Effector CD8-positive, alpha-beta T cell (primary cell): ENCODE results near the gene SPARCL1.
"Not testable (repeated sequence)": the region's sequence is repeated elsewhere in the genome, so short reads cannot be mapped to it uniquely, and the experiment has no call there.

ENCODE experiments used
- DNase-seq: peaks from one replicate; lab custom pipeline; 2025; lab: John Stamatoyannopoulos, UW
- total RNA-seq, 4 experiments: gene quantifications; one replicate each; lab custom pipeline; 2026; lab: John Stamatoyannopoulos, UW

SPARCL1 gene
- 0 reads per million in 4 experiments for total RNA-seq

- no peak for DNase-seq
Measured at GRCh38 chr4:87529187-87529586, at the start of gene SPARCL1. Gene SPARCL1, minus strand, starts transcription at chr4:87529376. Its CDS starts 29,802 bp downstream, at chr4:87499574.

- no peak for DNase-seq
Measured at GRCh38 chr4:87575983-87576382, 46.8 kb upstream of the SPARCL1 start.

GRCh38 chr4:87575408-87575807 is 46.2 kb upstream of the SPARCL1 start:
- DNase-seq: no peak

GRCh38 chr4:87574996-87575395 is 45.8 kb upstream of the SPARCL1 start:
- DNase-seq: no peak

GRCh38 chr4:87574376-87574775 is 45.2 kb upstream of the SPARCL1 start:
- not testable (repeated sequence) for DNase-seq

- DNase-seq: no peak
Measured at GRCh38 chr4:87570290-87570805, 41.2 kb upstream of the SPARCL1 start.

GRCh38 chr4:87567191-87567590 is 38.0 kb upstream of the SPARCL1 start:
- DNase-seq: no peak

- DNase-seq: no peak
Measured at GRCh38 chr4:87566276-87566675, 37.1 kb upstream of the SPARCL1 start.

GRCh38 chr4:87565746-87566145 is 36.6 kb upstream of the SPARCL1 start:
- no peak for DNase-seq

GRCh38 chr4:87560802-87561201 is 31.6 kb upstream of the SPARCL1 start:
- no peak for DNase-seq

GRCh38 chr4:87559090-87559837 is 30.1 kb upstream of the SPARCL1 start:
- peak; percentile 3 for DNase-seq

GRCh38 chr4:87557348-87557747 is 28.2 kb upstream of the SPARCL1 start:
- DNase-seq: no peak

- no peak for DNase-seq
Measured at GRCh38 chr4:87555773-87556619, 26.8 kb upstream of the SPARCL1 start.

GRCh38 chr4:87553182-87553581 is 24.0 kb upstream of the SPARCL1 start:
- DNase-seq: no peak

GRCh38 chr4:87551361-87551760 is 22.2 kb upstream of the SPARCL1 start:
- DNase-seq: no peak

- DNase-seq: no peak
Measured at GRCh38 chr4:87547016-87547708, 18.0 kb upstream of the SPARCL1 start.

GRCh38 chr4:87545052-87545451 is 15.9 kb upstream of the SPARCL1 start:
- no peak for DNase-seq

- no peak for DNase-seq
Measured at GRCh38 chr4:87543835-87544461, 14.8 kb upstream of the SPARCL1 start.

- no peak for DNase-seq
Measured at GRCh38 chr4:87542734-87543312, 13.6 kb upstream of the SPARCL1 start.

GRCh38 chr4:87541956-87542709 is 13.0 kb upstream of the SPARCL1 start:
- no peak for DNase-seq

- DNase-seq: no peak
Measured at GRCh38 chr4:87541521-87541920, 12.3 kb upstream of the SPARCL1 start.
